ENCODE measurements around the gene PHF24. TPM values are rescaled to one million over a fixed set of nuclear protein-coding genes. Genes with fewer than 3 reads are reported as not detected.
"Not testable (repeated sequence)": the region's sequence is repeated elsewhere in the genome, so short reads cannot be mapped to it uniquely, and the experiment has no call there.

Gene PHF24
- total and polyA plus RNA-seq, 2 of the 13 experiments (the other 11 are each of a cell fraction or from before 2014, with no cell fraction given): 0.05 TPM; not detected in 1

GRCh38 chr9:35002623-35003022 is 44.5 kb downstream of the PHF24 start:
- Histone ChIP-seq H3K4me3 (replicated peaks in 1 of 3; ENCODE audit: insufficient read depth in 1 of 3, low read depth in 2 of 3, low read length in 3 of 3) (no peak overlapping the region), H4K20me1 (ENCODE audit: insufficient read depth, low read length) (no peaks in the 10 kb centered on the region), H3K4me1 (ENCODE audit: insufficient read depth, low read length) (peaks cover 6% of the 10 kb centered on the region), H3K79me2 (ENCODE audit: insufficient read depth, low read length) (no peaks in the 10 kb centered on the region), H3K36me3 (replicated peaks in 1 of 2; ENCODE audit: control insufficient read depth in 1 of 2, insufficient read depth in 2 of 2, low read length in 2 of 2) (no peaks in the 10 kb centered on the region), H3K9ac (ENCODE audit: insufficient read depth, low read depth, low read length) (no peak overlapping the region), H3K27ac (ENCODE audit: extremely low read length, insufficient read depth, low read length) (no peak overlapping the region), H3K9me3 (ENCODE audit: low read length) (no peaks in the 10 kb centered on the region), H3K27me3 (ENCODE audit: control insufficient read depth in 1 of 2, insufficient read depth in 2 of 2, low read length in 2 of 2) (no peaks in the 10 kb centered on the region), H2AFZ (ENCODE audit: low read length) (no peak overlapping the region), H3K4me2 (ENCODE audit: low read depth, low read length) (no peak overlapping the region)
- DNase-seq (ENCODE audit: low spot score) (no peak), FAIRE-seq (no peak), ATAC-seq (no peak)
- TF ChIP-seq HOXD1 (CRISPR knock-in tag; IDR thresholded peaks at IDR 0.05): no peak
- TF ChIP-seq SIX1 (CRISPR knock-in tag; IDR thresholded peaks at IDR 0.05; ENCODE audit: borderline replicate concordance): no peak
- TF ChIP-seq ZNF180 (CRISPR knock-in tag; IDR thresholded peaks at IDR 0.05; ENCODE audit: borderline replicate concordance, low read depth): no peak
- BruUV-seq (replicated peaks): no TSS peak
- in situ Hi-C loops (cut with HindIII; ENCODE audit: extremely low pct_ligation_motif_present, low pct_unique_long_range_greater_than_20kb): no loop called here
- intact Hi-C loops (cut with micrococcal nuclease; ENCODE audit: unreplicated experiment): no loop called here
- POLR2A ChIA-PET: no interaction called here
- CTCF ChIA-PET (ENCODE audit: low intra/inter-chr PET ratio, low total read pairs): no interaction called here

GRCh38 chr9:35004299-35004698 is 46.2 kb downstream of the PHF24 start:
- H3K36me3 ChIP-seq (replicated peaks in 1 of 2; ENCODE audit: control insufficient read depth in 1 of 2, insufficient read depth in 2 of 2, low read length in 2 of 2); DNase-seq (ENCODE audit: low spot score); H3K9ac ChIP-seq (ENCODE audit: insufficient read depth, low read depth, low read length); H3K4me1 ChIP-seq (ENCODE audit: insufficient read depth, low read length); intact Hi-C loops (cut with micrococcal nuclease; ENCODE audit: unreplicated experiment); CTCF ChIA-PET (ENCODE audit: low intra/inter-chr PET ratio, low total read pairs); H4K20me1 ChIP-seq (ENCODE audit: insufficient read depth, low read length); BruUV-seq (replicated peaks); ATAC-seq; H3K79me2 ChIP-seq (ENCODE audit: insufficient read depth, low read length); H3K4me2 ChIP-seq (ENCODE audit: low read depth, low read length); H3K27ac ChIP-seq (ENCODE audit: extremely low read length, insufficient read depth, low read length); FAIRE-seq; H3K27me3 ChIP-seq (ENCODE audit: control insufficient read depth in 1 of 2, insufficient read depth in 2 of 2, low read length in 2 of 2); H3K4me3 ChIP-seq (replicated peaks in 1 of 3; ENCODE audit: insufficient read depth in 1 of 3, low read depth in 2 of 3, low read length in 3 of 3); H2AFZ ChIP-seq (ENCODE audit: low read length); H3K9me3 ChIP-seq (ENCODE audit: low read length); in situ Hi-C loops (cut with HindIII; ENCODE audit: extremely low pct_ligation_motif_present, low pct_unique_long_range_greater_than_20kb); POLR2A ChIA-PET: not testable (repeated sequence)
- 49% methylated on average over 14 of the region's 14 CpGs for WGBS (ENCODE audit: low lambda C conversion rate)
